VCaP (cell line): ENCODE measurements around the gene CEP72.

ENCODE experiments used
- H3K27ac ChIP-seq: fragments of 450-650 bp; 2 replicates; pipeline ENCODE4 v1.5.1; 2017
- CTCF ChIP-seq: fragments of 450-650 bp; conservative IDR thresholded peaks from 2 replicates; pipeline ENCODE4 v1.5.1; 2017; ENCODE audit warnings: mild to moderate bottlenecking, moderate library complexity

CEP72 gene

GRCh38 chr5:611731-612486 is at the start of gene CEP72:
Gene CEP72 (plus strand): TSS chr5:612340. CDS start chr5:612362, 22 bp downstream.
- TF ChIP-seq CTCF = no peak
- peak within 1 kb of the TSS; percentile 78 for H3K27ac ChIP-seq

- peak; percentile 25 for TF ChIP-seq CTCF
- H3K27ac ChIP-seq = peak overlapping the region; percentile 36; the same call in 1 of the 2 replicates
Measured at GRCh38 chr5:565782-566440, 46.2 kb upstream of the CEP72 start.

DNA sequence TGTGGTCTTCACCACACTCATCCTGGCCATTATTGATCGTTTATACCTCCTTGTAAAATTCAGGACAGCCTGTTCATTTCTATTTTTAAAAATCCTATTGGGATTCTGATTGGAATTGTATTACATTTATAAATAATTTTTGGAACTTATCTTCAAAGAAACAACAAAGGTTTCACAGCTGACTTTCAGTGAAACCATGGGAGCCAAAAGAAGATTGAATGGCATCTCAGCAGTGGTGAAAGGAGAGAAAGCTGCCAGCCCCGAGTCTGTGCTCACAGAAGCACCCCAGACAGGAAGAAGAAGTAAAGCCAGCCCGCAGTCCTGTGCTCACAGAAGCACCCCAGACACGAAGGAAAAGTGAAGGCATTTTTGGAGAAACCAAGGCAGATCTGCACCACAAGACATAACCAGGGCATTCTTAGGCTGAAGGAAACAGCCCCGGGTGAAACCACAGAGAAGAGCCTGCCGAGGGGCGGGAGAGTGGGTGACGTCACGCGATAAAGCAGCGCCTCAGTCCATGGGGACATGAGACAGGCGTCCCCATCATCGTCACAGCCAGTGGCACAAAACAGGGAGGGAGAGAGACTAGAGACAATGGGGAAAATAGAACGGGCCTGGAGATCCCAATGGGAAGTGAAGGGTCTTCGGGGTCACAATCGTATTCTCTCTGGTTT is 45.4 kb upstream of the CEP72 start:
- no peak for TF ChIP-seq CTCF
- peak overlapping the region; percentile 36; the same call in 1 of the 2 replicates for H3K27ac ChIP-seq

DNA sequence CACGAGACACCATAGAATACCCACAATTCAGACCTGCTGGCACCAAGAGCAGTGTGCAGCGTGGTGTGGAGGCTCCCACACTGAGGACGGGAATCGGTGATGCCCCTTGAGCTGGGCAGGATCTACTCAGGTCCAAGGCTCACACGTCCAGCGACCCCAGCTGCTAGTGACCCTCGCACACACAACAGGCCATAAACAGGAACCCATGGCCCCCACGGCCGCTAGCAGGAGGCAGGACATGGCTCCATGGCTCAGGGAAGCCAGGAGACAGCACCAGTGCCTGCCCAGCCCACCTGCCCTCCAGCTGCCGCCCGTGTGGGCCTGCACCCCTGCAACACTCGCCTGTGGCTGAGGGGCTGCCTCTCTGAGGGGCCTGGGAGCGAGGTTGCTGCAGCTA is 44.5 kb upstream of the CEP72 start:
- no peak for TF ChIP-seq CTCF
- no peak overlapping the region for H3K27ac ChIP-seq

DNA sequence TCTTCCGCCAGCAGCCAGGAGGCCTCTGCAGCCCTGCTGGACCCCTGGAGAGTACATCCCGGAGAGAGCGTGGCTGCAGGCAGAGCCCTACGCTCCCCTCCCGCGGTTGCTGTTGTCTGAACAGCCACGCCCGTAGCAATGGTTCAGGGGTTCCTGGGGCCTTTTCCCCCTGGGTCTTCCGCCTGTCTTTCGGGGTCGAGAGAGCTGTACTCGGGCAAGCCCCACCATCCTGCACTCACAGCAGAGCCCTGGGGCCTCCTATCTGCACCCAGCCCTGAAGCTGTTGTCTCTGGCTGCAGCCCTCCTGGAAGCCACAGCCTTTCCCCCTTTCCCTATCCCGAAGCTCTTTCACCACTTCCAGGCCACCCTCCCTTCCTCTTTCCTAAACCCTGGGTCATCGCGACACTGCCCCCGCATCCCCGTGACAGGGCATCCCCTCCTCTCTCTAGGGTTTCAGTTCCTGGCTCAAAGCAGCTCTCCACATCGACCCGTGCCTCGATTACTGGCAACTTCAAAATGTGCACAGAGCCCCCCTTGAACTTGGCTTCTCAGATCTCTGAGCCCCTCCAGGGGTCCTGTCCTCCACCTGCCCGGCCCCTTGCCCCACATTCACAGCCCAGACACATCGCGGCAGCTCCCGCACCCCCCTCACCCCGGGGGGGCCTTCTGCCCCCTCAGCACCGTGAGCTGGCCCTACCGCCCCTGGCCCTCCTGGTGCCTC is 43.9 kb upstream of the CEP72 start:
- no peak for TF ChIP-seq CTCF
- no peak overlapping the region for H3K27ac ChIP-seq

DNA sequence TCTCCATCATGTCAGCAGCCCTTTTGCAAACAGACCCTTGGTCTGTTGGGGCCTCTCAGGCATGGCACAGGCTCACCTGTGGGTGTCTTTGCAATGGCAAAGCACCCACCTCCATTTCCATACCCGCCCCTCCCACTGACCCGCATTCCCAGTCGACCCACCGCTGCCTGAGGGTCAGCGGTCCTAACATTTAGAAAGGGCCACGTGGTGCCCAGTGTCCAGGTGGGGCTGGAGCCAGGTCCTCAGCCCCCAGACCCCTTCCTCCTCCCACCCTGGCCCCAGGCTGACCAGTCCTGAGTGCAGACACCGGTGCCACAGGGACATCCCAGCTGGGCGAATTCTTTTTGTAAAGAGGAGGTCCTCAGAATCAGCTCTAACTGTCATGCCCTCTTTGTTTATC is 43.3 kb upstream of the CEP72 start:
- TF ChIP-seq CTCF = no peak
- no peak overlapping the region for H3K27ac ChIP-seq
